DOHH2 (cell line): Measurements from ENCODE around the gene GRB14.

ENCODE experiments used
- CTCF ChIP-seq: fragments of 200-600 bp; sonication (generic); IDR thresholded peaks from one replicate; pipeline ENCODE4 v1.5.1; 2014; ENCODE audit warnings: antibody characterized with exemption, mild to moderate bottlenecking, low read depth, low read length; ENCODE audit not compliant: poor library complexity, severe bottlenecking
- EZH2phosphoT487 ChIP-seq: fragments of 200-600 bp; sonication (generic); IDR thresholded peaks from 2 replicates; pipeline ENCODE4 v1.6.1; 2017; ENCODE audit warnings: borderline replicate concordance, mild to moderate bottlenecking, antibody characterized with exemption, low read length, moderate library complexity, mixed read lengths

GRCh38 chr2:164642268-164642667 lies 21.0 kb upstream of the GRB14 start:
- TF ChIP-seq CTCF (no peak), EZH2phosphoT487 (no peak)
